HG03439 (cell line): Measurements from ENCODE around the gene TBCK.
"Not testable (repeated sequence)": the region's sequence is repeated elsewhere in the genome, so short reads cannot be mapped to it uniquely, and the experiment has no call there.

Source experiments
- ATAC-seq: cut with Tn5 transposase; IDR thresholded peaks from one replicate; pipeline ENCODE4 v1.9.1; 2021; ENCODE audit warnings: mild to moderate bottlenecking, moderate library complexity; ENCODE audit not compliant: unreplicated experiment

The TBCK gene

DNA sequence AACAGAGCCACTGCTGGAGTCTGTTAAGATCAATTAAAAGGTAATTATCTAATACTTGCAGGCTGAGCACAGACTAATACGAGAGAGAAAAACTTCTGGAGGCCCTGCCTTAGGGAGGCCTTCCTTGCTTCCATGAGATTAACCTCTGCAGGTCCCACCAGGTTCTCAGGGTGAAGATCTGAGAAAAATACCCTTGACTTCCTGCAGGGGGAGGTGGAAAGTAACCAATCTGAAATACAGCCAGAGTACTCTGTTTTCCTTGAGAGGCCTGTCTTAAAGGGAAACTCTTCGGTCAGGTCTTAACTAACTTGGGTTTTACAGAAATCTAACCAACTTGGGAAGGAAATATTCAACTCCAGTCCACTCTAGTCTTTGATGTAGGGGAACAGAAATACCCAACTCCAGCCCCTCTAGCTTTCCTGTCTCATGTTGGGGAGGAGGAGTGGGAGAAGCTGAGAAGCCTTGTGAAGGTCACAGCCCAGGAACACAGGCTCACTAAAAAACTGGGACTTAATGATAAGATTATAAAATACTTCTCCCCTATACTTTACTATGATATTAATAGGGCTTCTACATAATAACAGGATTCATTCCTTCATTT is 77.1 kb downstream of the TBCK start:
- ATAC-seq, result no peak

DNA sequence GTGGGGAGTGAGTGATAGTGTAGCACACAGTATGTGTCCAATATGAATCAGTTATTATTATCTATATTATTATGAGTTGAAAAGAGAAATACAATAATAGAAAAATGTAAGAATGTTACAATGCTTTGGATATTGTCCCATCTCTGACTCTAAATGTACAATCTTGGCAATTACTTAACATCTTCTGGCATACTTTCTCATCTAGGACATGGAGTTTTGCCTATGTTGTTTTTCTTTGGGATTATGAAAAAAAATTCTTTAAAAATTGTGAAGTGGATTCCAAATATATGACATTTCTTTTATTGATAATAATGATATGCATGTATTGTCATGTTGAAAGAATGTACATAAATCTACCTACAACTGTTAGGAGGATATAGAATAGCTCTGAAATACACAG is 84.1 kb downstream of the TBCK start:
- no peak for ATAC-seq

DNA sequence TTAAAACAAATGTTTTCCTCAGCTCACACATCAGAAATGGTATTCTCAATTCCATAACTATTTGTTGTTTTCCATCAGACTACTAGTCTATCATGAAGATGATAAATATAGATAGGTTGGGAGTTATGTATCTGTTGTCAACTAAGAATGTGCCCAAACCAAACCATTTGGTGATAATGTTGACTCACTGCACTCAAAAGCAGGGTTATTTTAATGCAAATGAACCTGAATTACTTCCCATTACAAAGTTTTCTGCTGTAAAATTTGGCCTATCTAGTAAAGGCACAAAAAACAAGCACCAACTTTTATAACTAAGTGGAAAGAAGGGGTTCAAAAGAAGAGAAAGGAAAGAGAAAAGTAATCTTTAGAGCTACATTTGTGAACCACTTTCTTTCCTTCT is 93.5 kb downstream of the TBCK start:
- ATAC-seq, result no peak

DNA sequence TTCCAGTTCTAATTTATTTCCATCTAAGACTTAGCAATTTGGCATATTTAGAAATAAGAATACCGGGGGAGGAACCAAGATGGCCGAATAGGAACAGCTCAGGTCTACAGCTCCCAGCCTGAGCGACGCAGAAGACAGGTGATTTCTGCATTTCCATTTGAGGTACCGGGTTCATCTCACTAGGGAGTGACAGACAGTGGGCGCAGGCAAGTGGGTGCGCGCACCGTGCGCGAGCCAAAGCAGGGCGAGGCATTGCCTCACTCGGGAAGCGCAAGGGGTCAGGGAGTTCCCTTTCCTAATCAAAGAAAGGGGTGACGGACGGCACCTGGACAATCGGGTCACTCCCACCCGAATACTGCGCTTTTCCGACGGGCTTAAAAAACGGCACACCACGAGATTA is 102.7 kb downstream of the TBCK start:
- ATAC-seq, result not testable (repeated sequence)

DNA sequence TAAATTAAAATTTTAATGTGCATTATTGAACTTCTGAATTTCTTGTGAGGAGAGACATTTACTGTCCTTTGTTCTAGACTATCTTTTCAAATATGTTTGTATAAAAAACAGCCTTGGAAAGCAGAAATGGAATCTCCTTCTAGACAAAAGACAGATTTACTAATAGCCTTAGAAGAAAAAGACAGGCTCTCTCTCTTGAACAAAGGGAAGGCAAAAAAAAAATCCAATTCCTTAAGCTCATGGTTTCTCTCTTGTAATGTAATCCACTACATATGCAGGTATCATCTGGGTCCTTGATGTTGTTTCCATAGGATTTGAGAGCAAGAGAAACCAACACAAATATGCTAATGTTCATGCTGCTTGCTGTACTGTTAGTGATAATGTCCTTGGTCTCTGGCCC is 106.0 kb downstream of the TBCK start:
- ATAC-seq, result no peak

GRCh38 chr4:106208481-106209460 is 107.2 kb downstream of the TBCK start:
- ATAC-seq, result no peak

DNA sequence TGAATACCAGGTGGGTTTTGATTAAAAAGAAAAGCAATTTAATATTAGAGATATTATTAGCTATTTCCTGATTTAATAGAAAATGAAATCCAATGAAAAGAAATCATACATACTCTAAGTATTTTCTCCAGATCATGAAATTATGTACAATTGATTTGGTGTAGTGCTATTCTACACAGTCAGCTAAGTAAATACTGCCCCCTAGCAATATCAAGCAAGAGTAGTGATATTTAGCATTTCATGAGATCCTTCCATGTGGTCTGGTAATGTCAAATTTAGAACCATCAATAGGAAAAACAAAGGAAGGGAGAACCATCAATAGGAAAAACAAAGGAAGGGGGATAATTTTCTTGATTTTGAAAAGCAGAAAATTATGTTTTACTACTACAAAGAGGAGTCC is 114.6 kb downstream of the TBCK start:
- no peak for ATAC-seq

DNA sequence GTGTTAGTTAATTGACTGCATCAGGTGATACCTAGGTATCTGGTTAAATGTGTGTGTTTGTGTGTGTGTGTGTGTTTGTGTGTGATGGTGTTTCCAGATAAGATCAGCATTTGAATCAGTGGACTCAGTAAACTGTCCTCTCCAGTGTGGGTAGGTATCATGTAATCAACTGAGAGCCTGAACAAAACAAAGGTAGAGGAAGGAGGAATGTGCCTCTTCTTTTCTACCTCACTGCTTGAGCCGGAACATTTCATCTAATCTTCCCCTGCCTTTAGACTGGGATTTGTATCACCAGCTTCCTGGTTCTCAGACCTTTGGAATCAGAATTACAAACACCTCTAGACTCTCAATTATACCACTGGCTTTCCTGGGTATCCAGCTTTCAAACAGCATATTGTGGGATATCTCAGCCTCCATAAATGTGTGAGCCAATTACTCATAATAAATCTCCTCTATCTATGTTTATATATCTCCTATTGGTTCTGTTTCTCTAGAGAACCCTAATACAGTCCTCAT is 120.5 kb downstream of the TBCK start:
- no peak for ATAC-seq

DNA sequence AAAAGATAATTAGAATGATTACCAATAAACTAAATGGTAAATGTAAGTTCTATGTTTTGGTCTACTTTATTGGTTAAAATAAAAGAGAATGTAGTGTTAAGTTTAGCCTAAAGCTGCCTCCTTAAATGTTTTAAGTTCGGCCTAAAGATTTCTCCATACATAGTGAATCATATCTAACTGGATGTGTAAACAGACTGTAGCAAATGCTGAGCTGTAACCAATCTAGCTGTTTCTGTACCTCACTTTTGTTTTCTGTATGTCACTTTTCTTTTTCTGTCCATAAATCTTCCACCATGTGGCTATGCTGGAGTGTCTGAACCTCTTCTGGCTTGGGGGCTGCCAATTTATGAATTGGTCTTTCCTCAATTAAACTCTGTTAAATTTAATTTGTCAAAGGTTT is 121.2 kb downstream of the TBCK start:
- ATAC-seq, result no peak

- no peak for ATAC-seq
Observed at GRCh38 chr4:106192131-106192530, 123.9 kb downstream of the TBCK start.

DNA sequence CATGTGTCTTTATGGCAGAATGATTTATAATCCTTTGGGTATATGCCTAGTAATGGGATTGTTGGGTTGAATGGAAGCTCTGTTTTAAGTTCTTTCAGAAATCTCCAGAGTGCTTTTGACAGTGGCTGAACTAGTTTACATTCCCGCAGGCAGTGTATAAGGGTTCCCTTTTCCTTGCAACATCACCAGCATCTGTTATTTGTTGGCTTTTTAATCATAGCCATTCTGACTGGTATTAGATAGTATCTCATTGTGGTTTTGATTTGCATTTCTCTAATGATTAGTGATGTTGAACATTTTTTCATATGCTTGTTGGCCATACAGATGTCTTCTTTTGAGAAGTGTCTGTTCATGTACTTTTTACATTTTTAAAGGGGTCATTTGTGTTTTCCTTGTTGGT is 129.8 kb downstream of the TBCK start:
- no peak for ATAC-seq

GRCh38 chr4:106183551-106183950 is 132.5 kb downstream of the TBCK start:
- no peak for ATAC-seq

- no peak for ATAC-seq
Observed at GRCh38 chr4:106172861-106173260, 143.1 kb downstream of the TBCK start.

- ATAC-seq, result no peak
Observed at GRCh38 chr4:106165351-106166010, 150.5 kb downstream of the TBCK start.

DNA sequence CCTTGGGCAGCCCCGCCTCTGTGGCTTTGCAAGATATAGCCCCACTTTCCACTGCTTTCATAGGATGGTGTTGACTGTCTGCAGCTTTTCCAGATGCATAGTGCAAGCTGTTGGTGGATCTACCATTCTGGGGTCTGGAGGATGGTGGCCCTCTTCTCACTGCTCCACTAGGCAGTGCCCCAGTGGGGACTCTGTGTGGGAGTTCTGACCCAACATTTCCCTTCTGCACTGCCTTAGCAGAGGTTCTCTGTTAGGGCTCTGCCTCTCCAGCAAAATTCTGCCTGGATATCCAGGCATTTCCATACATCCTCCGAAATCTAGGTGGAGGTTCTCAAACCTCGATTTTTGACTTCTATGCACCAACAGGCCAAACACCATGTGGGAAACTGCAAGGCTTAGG is 153.7 kb downstream of the TBCK start:
- ATAC-seq, result no peak

GRCh38 chr4:106160560-106160959 is 155.4 kb downstream of the TBCK start:
- ATAC-seq, result no peak

- no peak for ATAC-seq
Observed at GRCh38 chr4:106149911-106150310, 166.1 kb downstream of the TBCK start.

- ATAC-seq, result no peak
Observed at GRCh38 chr4:106149026-106149425, 167.0 kb downstream of the TBCK start.

- ATAC-seq, result no peak
Observed at GRCh38 chr4:106142616-106143127, 173.3 kb downstream of the TBCK start.

- no peak for ATAC-seq
Observed at GRCh38 chr4:106140601-106141000, 175.4 kb downstream of the TBCK start.

- ATAC-seq, result no peak
Observed at GRCh38 chr4:106136777-106137331, 179.2 kb downstream of the TBCK start.
